NCI-H524 treated with DMSO at 0.1 percent for 48 hours (cell line): ENCODE measurements around the gene BLOC1S4.

Experiments used
- DNase-seq: peaks from one replicate; lab custom pipeline; 2025; lab: John Stamatoyannopoulos, UW

Gene BLOC1S4

DNA sequence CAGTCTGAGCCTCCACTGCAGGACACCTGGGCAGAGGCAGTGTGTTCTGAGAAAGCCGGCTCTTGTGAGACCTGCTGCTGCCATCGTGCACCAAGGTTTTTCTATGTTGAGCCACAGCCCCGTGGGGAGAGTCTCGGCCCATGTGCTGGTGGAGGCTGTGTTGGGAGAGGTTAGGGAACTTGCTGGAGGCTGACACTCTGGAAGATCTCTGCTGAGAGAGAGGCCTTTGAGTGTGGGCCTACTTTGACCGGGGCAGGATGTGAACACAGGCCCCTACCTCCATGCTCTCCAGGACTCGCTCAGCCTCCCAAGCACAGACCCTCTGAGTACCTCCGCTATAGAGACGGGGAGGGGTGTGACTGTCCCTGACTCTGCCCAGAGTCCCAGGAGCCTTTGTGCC is 23.6 kb upstream of the BLOC1S4 start:
- no peak for DNase-seq

DNA sequence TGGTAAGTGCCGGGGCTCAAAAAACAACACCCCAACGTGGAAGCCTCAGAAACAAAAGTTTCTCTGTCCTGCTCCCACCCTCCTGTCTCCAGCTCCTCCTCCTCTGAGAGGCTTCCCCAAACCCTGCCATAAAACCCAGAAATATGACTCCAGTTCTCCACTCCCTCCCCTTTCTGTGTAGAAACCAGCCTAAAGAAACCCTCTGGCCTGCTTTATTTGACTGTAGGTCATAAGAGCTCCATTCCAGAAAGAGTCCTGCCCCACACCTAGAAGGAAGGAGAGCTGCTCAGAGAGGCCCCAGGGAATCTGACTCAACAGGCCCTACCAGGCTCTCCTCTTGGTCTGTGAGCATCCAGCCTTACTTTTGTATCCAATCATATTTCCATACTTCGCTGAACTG is 23.2 kb upstream of the BLOC1S4 start:
- DNase-seq = no peak

- no peak for DNase-seq
Observed at GRCh38 chr4:6693231-6694176, 22.5 kb upstream of the BLOC1S4 start, which contains the start of gene S100P. Gene S100P, plus strand, starts transcription at chr4:6693878. Its CDS starts 55 bp downstream, at chr4:6693933.

GRCh38 chr4:6694177-6694901 is 21.6 kb upstream of the BLOC1S4 start:
- DNase-seq = no peak

DNA sequence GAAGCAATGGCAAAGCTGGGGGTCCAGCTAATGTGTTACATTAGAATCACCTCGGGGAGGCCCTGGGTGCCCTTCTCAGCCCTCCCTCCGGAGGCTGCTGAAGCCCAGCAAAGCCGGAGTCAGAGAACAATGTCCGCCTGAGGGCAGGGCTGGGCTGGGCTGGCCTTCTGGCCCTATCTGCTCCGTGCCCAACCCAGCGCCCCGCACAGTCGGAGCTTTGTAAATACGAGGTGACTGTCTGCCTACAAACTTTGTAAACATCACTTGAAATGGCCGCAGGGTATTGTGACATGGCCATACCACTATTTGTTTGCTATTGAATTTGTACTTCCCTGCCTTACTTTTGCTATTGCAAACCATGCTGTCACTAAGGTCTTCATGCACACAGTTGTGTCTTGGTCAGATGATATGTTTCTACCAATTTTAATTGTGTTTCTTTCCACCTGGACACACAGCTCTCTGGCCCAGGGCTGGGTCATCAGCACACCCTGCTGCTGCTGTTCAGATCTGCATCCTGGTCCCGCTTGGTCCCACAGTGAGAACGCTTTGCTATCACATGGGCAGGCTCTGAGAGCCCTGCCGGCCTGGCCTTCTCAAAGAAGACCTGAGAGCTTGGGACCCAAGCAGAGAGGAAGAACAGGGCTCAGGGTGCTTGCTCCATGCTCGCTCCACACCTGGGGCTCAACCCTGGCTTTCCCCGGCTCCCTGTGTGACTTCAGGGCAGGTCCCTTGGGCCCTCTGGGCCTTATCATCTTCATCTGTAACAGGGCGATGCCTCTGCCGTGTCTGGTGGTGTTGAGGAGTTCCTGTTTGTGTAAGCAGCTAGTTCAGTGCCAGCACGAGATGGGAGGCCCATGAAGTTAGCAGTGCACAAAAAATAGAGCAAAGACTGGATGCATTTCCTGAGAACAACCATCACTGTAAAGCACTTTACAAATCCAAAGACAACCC is 20.0 kb upstream of the BLOC1S4 start:
- DNase-seq = no peak

DNA sequence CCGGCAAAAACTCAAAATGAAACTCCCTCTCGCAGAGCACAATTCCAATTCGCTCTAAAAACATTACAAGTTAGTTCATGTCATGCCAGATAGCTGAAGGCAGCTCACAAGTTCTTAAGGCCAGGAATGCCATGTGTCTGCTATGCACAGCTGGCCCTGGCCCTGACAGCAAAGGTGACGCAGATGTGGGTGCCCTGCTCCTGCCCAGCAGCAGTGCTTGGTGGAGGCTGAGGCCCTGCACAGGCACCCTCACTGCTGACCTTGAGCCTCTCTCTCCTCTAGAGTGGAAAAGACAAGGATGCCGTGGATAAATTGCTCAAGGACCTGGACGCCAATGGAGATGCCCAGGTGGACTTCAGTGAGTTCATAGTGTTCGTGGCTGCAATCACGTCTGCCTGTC is 19.4 kb upstream of the BLOC1S4 start:
- no peak for DNase-seq

DNA sequence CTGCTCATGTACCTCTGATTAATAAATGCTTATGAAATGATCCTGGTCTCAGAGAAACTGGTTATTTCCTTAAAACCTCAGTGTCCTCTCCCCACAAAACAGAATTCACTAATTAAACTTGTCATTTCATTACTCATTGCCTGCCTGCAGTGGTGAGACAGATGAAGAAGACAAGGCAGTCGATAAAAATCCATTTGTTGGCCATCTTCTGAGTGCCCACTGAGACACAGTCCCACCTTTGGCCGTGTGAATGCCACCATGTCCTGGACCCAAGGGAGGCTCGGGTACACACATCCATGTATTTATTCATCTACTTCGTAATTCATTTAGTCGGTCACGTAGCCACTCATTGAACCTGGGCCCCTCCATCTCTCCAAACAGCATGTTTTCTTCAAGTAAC is 18.8 kb upstream of the BLOC1S4 start:
- no peak for DNase-seq

GRCh38 chr4:6699388-6699787 is 16.6 kb upstream of the BLOC1S4 start:
- DNase-seq = no peak

- DNase-seq = no peak
Observed at GRCh38 chr4:6699903-6700302, 16.1 kb upstream of the BLOC1S4 start.

DNA sequence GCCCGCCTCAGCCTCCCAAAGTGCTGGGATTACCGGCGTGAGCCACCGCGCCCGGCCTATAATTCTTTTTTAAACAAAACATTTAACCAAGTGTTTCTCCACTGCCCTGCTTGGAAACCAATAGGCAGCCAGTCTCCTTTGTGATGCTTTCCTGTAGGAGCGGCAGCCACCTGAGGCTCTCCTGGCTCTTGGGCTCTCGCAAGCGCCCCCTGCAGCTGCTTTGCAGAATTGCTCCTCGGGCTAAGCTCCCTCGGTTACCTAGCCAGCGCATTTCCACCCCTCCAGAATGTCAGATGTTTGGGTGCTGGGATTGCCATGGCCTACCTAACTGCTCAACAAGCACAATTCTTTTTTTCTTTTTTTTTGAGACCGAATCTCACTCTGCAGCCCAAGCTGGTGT is 14.6 kb upstream of the BLOC1S4 start:
- DNase-seq = no peak

- no peak for DNase-seq
Observed at GRCh38 chr4:6702761-6703160, 13.2 kb upstream of the BLOC1S4 start.

GRCh38 chr4:6703786-6704185 is 12.2 kb upstream of the BLOC1S4 start:
- DNase-seq = no peak

DNA sequence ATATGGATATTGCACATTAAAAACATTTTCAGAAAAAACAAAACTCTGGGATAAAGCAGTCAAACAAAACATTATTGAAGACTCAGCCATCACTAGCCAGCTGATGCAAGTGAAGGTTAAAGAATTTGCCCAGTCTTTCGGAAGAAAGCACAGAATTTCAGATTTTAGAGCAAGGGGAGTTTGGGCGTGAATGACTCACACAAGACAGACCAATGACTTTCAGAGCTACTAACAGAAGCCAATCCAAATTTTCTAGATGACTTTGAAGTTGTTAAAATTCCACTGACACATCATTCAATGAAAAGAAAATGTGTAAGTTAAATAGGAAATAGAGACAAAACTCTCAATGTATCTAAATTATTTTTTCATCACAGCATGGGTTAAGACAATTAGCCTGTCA is 10.3 kb upstream of the BLOC1S4 start:
- DNase-seq = no peak

DNA sequence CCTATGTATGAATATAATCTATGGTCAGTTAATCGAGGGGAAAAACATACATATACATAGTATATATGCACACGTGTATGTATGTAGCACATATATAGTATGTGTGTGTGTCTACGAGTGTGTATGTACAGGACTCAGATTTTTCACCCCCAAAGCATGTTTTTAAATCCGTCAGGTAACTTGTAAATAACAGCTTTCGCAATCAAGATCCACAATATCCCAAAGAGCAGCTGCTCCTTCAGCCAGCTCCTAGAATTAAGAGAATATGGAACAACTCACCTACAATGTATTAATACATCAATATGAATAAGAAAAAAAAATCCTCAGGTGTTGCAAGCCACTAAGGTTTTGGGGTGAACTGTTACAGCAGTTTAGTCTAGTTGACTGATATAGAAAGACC is 9.8 kb upstream of the BLOC1S4 start:
- no peak for DNase-seq

DNA sequence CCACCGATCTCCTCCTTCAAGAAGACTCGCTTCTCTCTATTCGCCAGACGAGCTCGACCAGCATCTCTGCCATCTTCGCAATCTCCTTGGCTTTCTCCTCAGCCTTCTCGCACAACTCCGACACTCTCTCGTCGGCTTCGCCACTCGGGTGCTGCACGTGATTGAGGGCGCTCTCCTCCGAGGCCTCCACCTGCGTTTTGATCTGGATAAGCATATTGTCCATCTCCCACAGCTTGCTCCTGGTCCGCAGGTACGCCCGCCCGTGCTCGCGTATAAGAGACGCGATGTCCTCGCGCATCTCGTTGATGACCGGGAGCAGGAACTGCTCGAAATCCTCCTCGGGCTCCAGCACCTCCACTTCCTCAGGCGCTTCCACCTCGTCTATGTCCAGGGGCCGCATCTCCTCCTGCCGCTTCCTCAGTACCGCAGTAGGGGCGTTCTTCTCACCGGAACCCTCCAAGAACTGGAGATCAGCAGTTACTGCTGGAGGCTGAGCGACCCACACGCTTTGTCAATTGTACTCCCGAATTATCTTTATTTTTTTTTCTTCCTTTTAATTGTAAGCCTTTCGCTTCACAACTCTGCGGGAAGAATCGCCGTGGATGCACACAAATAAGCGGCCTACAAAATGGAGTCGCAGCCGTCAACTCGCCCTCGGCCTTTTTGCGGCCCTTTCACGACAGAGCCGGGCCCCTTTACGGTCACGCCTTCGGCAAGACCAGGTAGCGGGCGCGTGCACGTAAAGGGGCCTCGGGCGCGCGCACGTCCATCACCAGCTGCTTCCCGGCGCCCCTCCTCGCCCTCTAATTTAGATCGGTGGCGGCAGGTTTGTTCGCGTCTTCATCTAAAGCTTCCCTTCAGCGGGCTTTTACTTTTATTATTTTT is 6.5 kb upstream of the BLOC1S4 start, which contains the start of gene MRFAP1L1:
Gene MRFAP1L1, minus strand, starts transcription at position 636 of the 885 bp plus-strand sequence. Its CDS starts 236 bp downstream, at position 400.
- peak; percentile 78 for DNase-seq

GRCh38 chr4:6710282-6710681 is 5.7 kb upstream of the BLOC1S4 start:
- DNase-seq = no peak

GRCh38 chr4:6710996-6711395 is 5.0 kb upstream of the BLOC1S4 start:
- DNase-seq = no peak

- no peak for DNase-seq
Observed at GRCh38 chr4:6714954-6715353, 1.0 kb upstream of the BLOC1S4 start.

GRCh38 chr4:6715704-6716017 is 313 bp upstream of the BLOC1S4 start:
- no peak for DNase-seq

- no peak for DNase-seq
Observed at GRCh38 chr4:6716958-6717655, 1.1 kb downstream of the BLOC1S4 start.
